Nephron progenitor cell (in vitro differentiated cells): Measurements from ENCODE around the gene SPSB4.

Experiments
- DNase-seq: peaks from one replicate; pipeline ENCODE4 v3.0.0; 2021
- H3K27ac Mint-ChIP-seq: 2 replicates; pipeline ENCODE4 v1.8.0; 2021; ENCODE audit warnings: mild to moderate bottlenecking, moderate library complexity, mixed read lengths
- H3K27me3 Mint-ChIP-seq: 2 replicates; pipeline ENCODE4 v1.8.0; 2021; ENCODE audit warnings: mild to moderate bottlenecking, low read depth, mixed read lengths; ENCODE audit not compliant: poor library complexity
- H3K36me3 Mint-ChIP-seq: 2 replicates; pipeline ENCODE4 v1.8.0; 2021; ENCODE audit warnings: low read depth, mixed read lengths
- H3K4me1 Mint-ChIP-seq: 2 replicates; pipeline ENCODE4 v1.8.0; 2021; ENCODE audit warnings: mixed read lengths
- H3K4me3 Mint-ChIP-seq: 2 replicates; pipeline ENCODE4 v1.8.0; 2021; ENCODE audit warnings: mild to moderate bottlenecking, moderate library complexity, mixed read lengths
- H3K9me3 Mint-ChIP-seq: 2 replicates; pipeline ENCODE4 v1.8.0; 2021; ENCODE audit warnings: mild to moderate bottlenecking, moderate library complexity, mixed read lengths
- CTCF ChIP-seq: fragments of 200-600 bp; sonication (generic); IDR thresholded peaks from 2 replicates; pipeline ENCODE4 v1.5.0; 2021; ENCODE audit warnings: antibody characterized with exemption

The SPSB4 gene

DNA sequence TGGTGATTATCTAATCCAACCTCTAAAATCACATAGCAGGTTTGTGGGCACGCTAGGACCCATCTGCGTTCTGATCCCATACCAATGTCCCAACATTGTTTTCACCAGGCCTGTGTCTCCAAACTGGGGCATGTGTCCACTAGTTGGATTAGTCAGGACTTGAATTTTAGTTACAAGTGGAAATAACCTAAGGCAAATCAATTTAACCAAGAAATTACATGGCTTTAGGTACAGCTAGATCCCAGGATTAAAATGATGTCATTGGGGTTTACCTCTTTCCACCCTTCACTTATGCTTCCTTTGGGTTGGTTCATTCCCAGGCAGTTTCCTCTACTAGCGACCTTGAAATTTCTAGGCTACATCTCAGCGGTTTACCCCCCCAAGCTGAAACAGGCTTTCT lies 133.3 kb downstream of the SPSB4 start:
- Mint-ChIP-seq H3K27ac (no peak overlapping the region), H3K4me1 (peaks cover 9% of the 10 kb centered on the region), H3K27me3 (peaks cover 5% of the 10 kb centered on the region), H3K4me3 (no peak overlapping the region), H3K36me3 (peaks cover 15% of the 10 kb centered on the region), H3K9me3 (peaks cover 17% of the 10 kb centered on the region)
- no peak for TF ChIP-seq CTCF
- DNase-seq, result no peak

GRCh38 chr3:141191097-141191749 lies 140.1 kb downstream of the SPSB4 start:
- Mint-ChIP-seq H3K27me3 (no peaks in the 10 kb centered on the region), H3K27ac (no peak overlapping the region), H3K9me3 (peaks cover 12% of the 10 kb centered on the region), H3K4me3 (no peak overlapping the region), H3K4me1 (peaks cover 7% of the 10 kb centered on the region), H3K36me3 (peaks cover 9% of the 10 kb centered on the region)
- no peak for TF ChIP-seq CTCF
- DNase-seq, result no peak

DNA sequence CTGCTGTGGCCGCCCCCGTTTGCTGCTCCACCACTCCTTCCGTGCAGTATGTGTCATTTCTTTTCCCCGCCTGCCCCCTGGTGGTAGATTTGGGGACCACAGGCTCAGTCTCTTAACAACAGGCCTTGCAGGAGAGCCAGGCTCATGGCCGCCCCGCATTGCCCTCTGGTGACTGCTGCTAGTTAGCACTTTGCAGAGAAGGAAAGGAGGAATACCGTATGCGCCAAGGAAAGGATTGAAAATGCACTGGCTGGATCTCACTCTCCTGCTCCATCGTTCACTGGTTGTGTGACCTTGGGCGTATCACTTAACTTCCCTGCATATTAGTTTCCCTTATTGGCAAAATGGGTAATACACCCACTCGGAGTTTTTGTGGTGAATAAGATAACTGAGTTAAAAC lies 141.2 kb downstream of the SPSB4 start:
- no peak overlapping the region for H3K4me3 Mint-ChIP-seq
- no peak overlapping the region for H3K27ac Mint-ChIP-seq
- peak; percentile 99 for DNase-seq
- peak; percentile 98 for TF ChIP-seq CTCF
- H3K9me3 Mint-ChIP-seq, result peaks cover 22% of the 10 kb centered on the region
- peaks cover 7% of the 10 kb centered on the region for H3K4me1 Mint-ChIP-seq
- peaks cover 16% of the 10 kb centered on the region for H3K36me3 Mint-ChIP-seq
- H3K27me3 Mint-ChIP-seq, result no peaks in the 10 kb centered on the region

GRCh38 chr3:141193066-141193830 lies 142.1 kb downstream of the SPSB4 start:
- peaks cover 7% of the 10 kb centered on the region for H3K4me1 Mint-ChIP-seq
- no peaks in the 10 kb centered on the region for H3K27me3 Mint-ChIP-seq
- H3K9me3 Mint-ChIP-seq, result peaks cover 22% of the 10 kb centered on the region
- DNase-seq, result no peak
- no peak overlapping the region for H3K4me3 Mint-ChIP-seq
- no peak for TF ChIP-seq CTCF
- H3K27ac Mint-ChIP-seq, result no peak overlapping the region
- H3K36me3 Mint-ChIP-seq, result peaks cover 16% of the 10 kb centered on the region
